ENCODE measurements around the gene MYO18B.

MYO18B gene

DNA sequence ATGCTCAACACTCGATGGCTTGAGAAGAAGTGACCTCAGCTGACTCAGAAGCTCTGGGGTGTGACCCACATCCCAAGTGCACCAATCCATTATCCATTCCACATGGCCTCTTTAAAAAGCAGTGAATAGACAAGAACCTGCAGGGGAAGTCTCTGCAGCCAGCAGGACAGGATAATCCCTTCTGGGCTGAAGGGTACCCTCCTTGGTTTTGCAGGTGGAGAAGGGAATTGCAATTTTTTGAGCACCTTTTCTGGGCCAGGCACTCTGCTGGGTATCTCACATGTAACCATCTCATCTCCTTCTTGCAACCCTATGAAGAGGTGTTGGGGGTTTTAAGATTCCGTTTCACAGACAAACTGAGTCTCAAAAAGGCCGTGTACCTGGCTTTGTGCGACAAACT lies 76.6 kb downstream of the MYO18B start:
- TF ChIP-seq, protein P1, sequence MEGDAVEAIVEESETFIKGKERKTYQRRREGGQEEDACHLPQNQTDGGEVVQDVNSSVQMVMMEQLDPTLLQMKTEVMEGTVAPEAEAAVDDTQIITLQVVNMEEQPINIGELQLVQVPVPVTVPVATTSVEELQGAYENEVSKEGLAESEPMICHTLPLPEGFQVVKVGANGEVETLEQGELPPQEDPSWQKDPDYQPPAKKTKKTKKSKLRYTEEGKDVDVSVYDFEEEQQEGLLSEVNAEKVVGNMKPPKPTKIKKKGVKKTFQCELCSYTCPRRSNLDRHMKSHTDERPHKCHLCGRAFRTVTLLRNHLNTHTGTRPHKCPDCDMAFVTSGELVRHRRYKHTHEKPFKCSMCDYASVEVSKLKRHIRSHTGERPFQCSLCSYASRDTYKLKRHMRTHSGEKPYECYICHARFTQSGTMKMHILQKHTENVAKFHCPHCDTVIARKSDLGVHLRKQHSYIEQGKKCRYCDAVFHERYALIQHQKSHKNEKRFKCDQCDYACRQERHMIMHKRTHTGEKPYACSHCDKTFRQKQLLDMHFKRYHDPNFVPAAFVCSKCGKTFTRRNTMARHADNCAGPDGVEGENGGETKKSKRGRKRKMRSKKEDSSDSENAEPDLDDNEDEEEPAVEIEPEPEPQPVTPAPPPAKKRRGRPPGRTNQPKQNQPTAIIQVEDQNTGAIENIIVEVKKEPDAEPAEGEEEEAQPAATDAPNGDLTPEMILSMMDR (IDR thresholded peaks at IDR 0.05; ENCODE audit: insufficient read depth, low read length, poor library complexity, severe bottlenecking), result no peak
- Histone ChIP-seq H3K36me3 (ENCODE audit: control insufficient read depth, insufficient read depth, low read length) (no peaks in the 10 kb centered on the region), H3K27me3 (replicated peaks; ENCODE audit: control insufficient read depth, insufficient read depth, low read length) (no peaks in the 10 kb centered on the region; the same call in none of the 2 replicates), H3K4me3 (replicated peaks; ENCODE audit: low read depth, low read length) (no peak overlapping the region)
- no peak for DNase-seq (ENCODE audit: extremely low read depth, insufficient read length)

DNA sequence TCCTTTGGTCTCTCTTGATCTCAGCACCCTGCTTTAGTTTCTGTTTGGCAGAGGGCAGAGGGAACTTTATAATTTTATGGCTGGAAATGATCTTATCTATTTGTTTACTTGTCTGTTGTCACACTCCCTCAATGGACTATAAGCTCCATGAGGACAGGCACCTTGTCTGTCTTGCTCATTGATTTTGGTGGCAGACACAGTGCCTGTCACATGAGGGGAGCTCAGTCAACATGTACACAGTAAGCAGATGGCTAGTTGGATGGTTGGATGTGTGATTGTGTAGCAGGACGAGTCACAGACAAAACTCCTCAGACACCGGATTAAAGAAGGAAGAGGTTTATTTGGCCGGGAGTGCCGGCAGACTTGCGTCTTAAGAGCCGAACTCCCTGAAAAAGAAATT lies 80.4 kb downstream of the MYO18B start:
- DNase-seq (ENCODE audit: extremely low read depth, insufficient read length), result no peak

DNA sequence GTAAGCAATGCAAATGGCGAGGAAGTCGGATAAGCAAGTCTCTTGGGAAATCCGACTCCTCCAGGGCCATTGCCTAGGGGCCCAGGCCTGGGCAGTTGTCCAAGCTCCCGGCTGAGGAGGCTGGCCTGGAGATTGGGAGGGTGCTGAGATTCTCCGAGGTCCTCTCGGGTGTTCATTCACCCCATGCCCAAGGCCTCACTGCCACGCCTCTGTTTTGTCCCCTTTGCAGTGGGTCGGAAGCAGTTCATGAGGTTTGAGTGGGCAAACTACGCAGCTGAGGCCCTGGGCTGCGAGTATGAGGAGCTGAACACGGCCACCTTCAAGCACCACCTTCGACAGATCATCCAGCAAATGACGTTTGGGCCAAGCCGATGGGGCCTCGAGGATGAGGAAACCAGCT lies 81.3 kb downstream of the MYO18B start:
- DNase-seq (ENCODE audit: extremely low read depth, insufficient read length), result no peak
- Histone ChIP-seq H3K36me3 (ENCODE audit: control insufficient read depth, insufficient read depth, low read length) (no peaks in the 10 kb centered on the region), H3K27me3 (replicated peaks; ENCODE audit: control insufficient read depth, insufficient read depth, low read length) (no peaks in the 10 kb centered on the region; the same call in 1 of the 2 replicates), H3K4me3 (replicated peaks; ENCODE audit: low read depth, low read length) (no peak overlapping the region)
- TF ChIP-seq, protein P1 (IDR thresholded peaks at IDR 0.05; ENCODE audit: insufficient read depth, low read length, poor library complexity, severe bottlenecking), result no peak

More for the DNA sequence above, 80.4 kb downstream of the MYO18B start:
- Histone ChIP-seq H3K36me3 (ENCODE audit: control insufficient read depth, insufficient read depth, low read length) (no peaks in the 10 kb centered on the region), H3K4me3 (replicated peaks; ENCODE audit: low read depth, low read length) (no peak overlapping the region), H3K27me3 (replicated peaks; ENCODE audit: control insufficient read depth, insufficient read depth, low read length) (no peaks in the 10 kb centered on the region; the same call in 1 of the 2 replicates)
- TF ChIP-seq, protein P1 (IDR thresholded peaks at IDR 0.05; ENCODE audit: insufficient read depth, low read length, poor library complexity, severe bottlenecking), result no peak

DNA sequence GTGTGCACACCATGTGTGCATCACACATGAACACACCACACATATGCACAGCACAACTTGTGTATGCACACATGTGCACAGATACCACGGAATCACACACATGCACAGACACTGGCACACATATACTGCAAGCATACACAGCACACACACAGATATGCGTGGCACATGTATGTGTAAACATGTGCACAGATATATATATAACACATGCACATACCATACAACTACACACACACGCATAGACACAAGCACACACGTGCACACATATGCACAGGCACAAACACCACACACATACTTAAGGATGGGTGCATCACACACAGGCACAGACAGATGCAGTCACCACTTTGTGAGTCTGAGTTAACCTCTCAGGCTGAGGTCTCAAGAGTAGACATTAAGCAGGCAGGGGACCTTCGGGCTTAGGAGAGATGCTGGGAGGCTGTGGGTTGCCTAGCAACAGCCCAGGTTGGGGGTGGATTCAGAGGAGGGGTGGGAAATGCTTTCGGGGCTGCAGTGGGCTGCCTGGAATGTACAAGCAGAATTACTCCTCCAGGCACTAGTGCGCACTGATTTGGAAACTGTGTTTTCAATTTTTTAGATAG lies 82.9 kb downstream of the MYO18B start:
- no peak for DNase-seq (ENCODE audit: extremely low read depth, insufficient read length)
- TF ChIP-seq, protein P1 (IDR thresholded peaks at IDR 0.05; ENCODE audit: insufficient read depth, low read length, poor library complexity, severe bottlenecking), result no peak
- no peaks in the 10 kb centered on the region for H3K36me3 ChIP-seq (ENCODE audit: control insufficient read depth, insufficient read depth, low read length)
- no peak overlapping the region for H3K4me3 ChIP-seq (replicated peaks; ENCODE audit: low read depth, low read length)
- H3K27me3 ChIP-seq (replicated peaks; ENCODE audit: control insufficient read depth, insufficient read depth, low read length), result no peaks in the 10 kb centered on the region; the same call in 1 of the 2 replicates

DNA sequence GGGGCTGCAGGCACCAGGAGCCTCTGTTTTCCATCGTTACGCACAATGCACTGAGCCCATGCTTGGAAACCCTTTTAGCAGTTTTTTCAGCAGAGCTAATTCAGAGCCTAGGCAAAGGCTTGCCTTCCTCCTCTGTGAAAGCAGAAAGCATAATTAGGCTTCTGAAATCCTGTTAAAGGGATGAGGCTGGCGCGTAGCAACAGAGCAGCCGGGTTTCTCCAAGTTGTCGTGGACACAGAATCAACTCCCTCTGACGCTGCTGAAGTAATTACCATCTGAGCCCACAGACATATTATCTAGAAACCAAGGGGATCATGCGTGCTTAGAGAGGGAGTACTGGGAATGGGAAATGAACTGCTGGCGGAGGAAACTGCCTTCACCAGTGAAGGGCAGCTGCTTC lies 85.4 kb downstream of the MYO18B start:
- TF ChIP-seq, protein P1 (IDR thresholded peaks at IDR 0.05; ENCODE audit: insufficient read depth, low read length, poor library complexity, severe bottlenecking), result no peak
- Histone ChIP-seq H3K36me3 (ENCODE audit: control insufficient read depth, insufficient read depth, low read length) (no peaks in the 10 kb centered on the region), H3K4me3 (replicated peaks; ENCODE audit: low read depth, low read length) (no peak overlapping the region), H3K27me3 (replicated peaks; ENCODE audit: control insufficient read depth, insufficient read depth, low read length) (no peaks in the 10 kb centered on the region; the same call in 1 of the 2 replicates)
- DNase-seq (ENCODE audit: extremely low read depth, insufficient read length), result no peak

DNA sequence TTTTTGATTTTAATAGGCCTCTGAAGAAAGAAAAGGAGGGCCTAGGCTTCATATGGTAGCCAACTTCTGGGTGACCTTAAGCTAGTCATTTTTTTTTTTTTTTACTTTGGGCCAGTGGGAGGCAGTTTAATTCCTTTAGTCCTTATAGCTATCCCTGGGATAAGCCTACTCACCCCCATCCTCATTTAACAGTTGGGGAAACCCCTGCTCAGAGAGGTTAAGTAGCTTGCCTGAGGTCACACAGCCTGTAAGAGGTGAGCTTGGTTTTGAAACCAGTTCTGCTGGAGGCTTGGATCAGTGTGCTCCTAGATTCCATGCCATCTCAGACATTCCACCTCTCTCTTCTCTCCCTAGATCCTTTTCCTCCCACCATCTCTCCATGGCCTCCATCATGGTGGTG lies 86.4 kb downstream of the MYO18B start:
- DNase-seq (ENCODE audit: extremely low read depth, insufficient read length), result no peak
- TF ChIP-seq, protein P1 (IDR thresholded peaks at IDR 0.05; ENCODE audit: insufficient read depth, low read length, poor library complexity, severe bottlenecking), result no peak
- H3K27me3 ChIP-seq (replicated peaks; ENCODE audit: control insufficient read depth, insufficient read depth, low read length), result no peaks in the 10 kb centered on the region; the same call in 1 of the 2 replicates
- no peak overlapping the region for H3K4me3 ChIP-seq (replicated peaks; ENCODE audit: low read depth, low read length)
- no peaks in the 10 kb centered on the region for H3K36me3 ChIP-seq (ENCODE audit: control insufficient read depth, insufficient read depth, low read length)

All from GM06990 (cell line).